Esophagus squamous epithelium (tissue), 4 donors: ENCODE measurements around the gene USP26.

Experiments
- CTCF ChIP-seq, 6 experiments: fragments of 450-650 bp in 4 of 6; fragments of 200-600 bp in 2 of 6; sonication (generic) in 2 of 6; IDR thresholded peaks; one replicate each; pipeline ENCODE4 v1.5.1; 2016 to 2019; ENCODE audit warnings: antibody characterized with exemption in 6 of 6, mild to moderate bottlenecking in 4 of 6, moderate library complexity in 4 of 6
- POLR2A ChIP-seq, 4 donors: fragments of 450-650 bp; IDR thresholded peaks; one replicate each; pipeline ENCODE4 v1.6.1; 2017; ENCODE audit warnings: antibody characterized with exemption in 4 of 4, mild to moderate bottlenecking in 4 of 4, moderate library complexity in 3 of 4

- TF ChIP-seq CTCF (IDR thresholded peaks at IDR 0.05): no peak
- TF ChIP-seq POLR2A (IDR thresholded peaks at IDR 0.05): no peak
Observed at GRCh38 chrX:133048751-133049150, 48.2 kb downstream of the USP26 start.
